Measurements from ENCODE around the gene IL27RA.

Gene IL27RA

GRCh38 chr19:14097532-14098151 lies 66.1 kb downstream of the IL27RA start:
- no peak overlapping the region for H3K4me2 ChIP-seq (ENCODE audit: low read length)
- no peak overlapping the region for H3K9ac ChIP-seq (ENCODE audit: low read depth, low read length)
- H3K4me3 ChIP-seq (ENCODE audit: low read length): no peak overlapping the region
- no peaks in the 10 kb centered on the region for H3K27me3 ChIP-seq (ENCODE audit: control insufficient read depth, insufficient read depth, low read length)
- no peaks in the 10 kb centered on the region for H3K4me1 ChIP-seq (ENCODE audit: control insufficient read depth, insufficient read depth, low read length)
- H3K36me3 ChIP-seq (ENCODE audit: insufficient read depth, low read length): peaks cover 42% of the 10 kb centered on the region
- H3K9me3 ChIP-seq (replicated peaks; ENCODE audit: low read length): peaks cover 9% of the 10 kb centered on the region

DNA sequence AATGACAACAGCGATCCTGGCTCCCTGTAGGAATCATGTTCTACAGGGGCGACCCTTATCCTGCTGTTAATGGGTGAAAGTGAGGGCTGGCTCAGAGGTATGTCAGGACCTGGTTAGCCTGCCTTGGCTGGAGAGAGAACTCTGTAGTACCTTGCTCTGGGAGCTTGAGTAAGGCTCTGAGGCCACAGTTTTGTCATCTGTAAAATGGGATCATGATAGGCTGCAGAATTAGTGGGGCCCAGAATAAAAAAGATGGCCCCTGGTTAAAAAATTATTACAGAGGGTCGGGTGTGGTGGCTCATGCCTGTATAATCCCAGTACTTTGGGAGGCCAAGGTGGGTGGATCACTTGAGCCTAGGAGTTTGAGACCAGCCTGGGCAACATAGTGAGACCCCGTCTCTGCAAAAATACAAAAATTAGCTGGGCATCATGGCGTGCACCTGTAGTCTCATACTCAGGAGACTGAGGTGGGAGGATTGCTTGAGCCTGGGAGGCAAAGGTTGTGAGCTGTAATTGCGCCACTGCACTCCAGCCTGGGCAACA lies 69.5 kb downstream of the IL27RA start:
- Histone ChIP-seq H3K9ac (ENCODE audit: low read depth, low read length) (no peak overlapping the region), H3K4me2 (ENCODE audit: low read length) (no peak overlapping the region), H3K4me3 (ENCODE audit: low read length) (no peak overlapping the region), H3K36me3 (ENCODE audit: insufficient read depth, low read length) (peaks cover 47% of the 10 kb centered on the region), H3K9me3 (replicated peaks; ENCODE audit: low read length) (no peaks in the 10 kb centered on the region), H3K27me3 (ENCODE audit: control insufficient read depth, insufficient read depth, low read length) (no peaks in the 10 kb centered on the region), H3K4me1 (ENCODE audit: control insufficient read depth, insufficient read depth, low read length) (no peaks in the 10 kb centered on the region)

GRCh38 chr19:14102102-14102696 lies 70.6 kb downstream of the IL27RA start:
- Histone ChIP-seq H3K9ac (ENCODE audit: low read depth, low read length) (no peak overlapping the region), H3K4me3 (ENCODE audit: low read length) (no peak overlapping the region), H3K4me1 (ENCODE audit: control insufficient read depth, insufficient read depth, low read length) (peaks cover under 1% of the 10 kb centered on the region), H3K36me3 (ENCODE audit: insufficient read depth, low read length) (peaks cover 37% of the 10 kb centered on the region), H3K27me3 (ENCODE audit: control insufficient read depth, insufficient read depth, low read length) (no peaks in the 10 kb centered on the region), H3K4me2 (ENCODE audit: low read length) (no peak overlapping the region), H3K9me3 (replicated peaks; ENCODE audit: low read length) (no peaks in the 10 kb centered on the region)

DNA sequence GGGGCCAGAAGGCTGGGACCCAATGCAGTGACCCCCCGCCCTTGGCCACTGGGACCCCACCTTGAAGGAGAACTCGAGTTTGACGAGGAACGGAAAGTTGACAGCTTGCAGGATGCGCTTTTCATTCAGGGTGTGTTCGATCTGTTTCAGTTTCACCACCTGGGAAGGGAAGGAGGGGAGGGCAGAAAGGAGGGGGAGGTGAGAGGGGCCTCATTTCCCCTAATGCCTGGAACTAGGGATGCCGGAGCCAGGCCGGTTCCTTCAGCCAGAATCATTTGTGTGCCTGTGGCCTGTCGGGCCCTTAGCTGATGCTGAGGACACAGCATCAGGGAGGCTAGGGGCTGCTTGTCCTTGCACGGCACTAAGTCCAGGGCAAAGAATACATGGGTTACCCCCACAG lies 71.2 kb downstream of the IL27RA start:
- Histone ChIP-seq H3K27me3 (ENCODE audit: control insufficient read depth, insufficient read depth, low read length) (no peaks in the 10 kb centered on the region), H3K4me2 (ENCODE audit: low read length) (no peak overlapping the region), H3K9me3 (replicated peaks; ENCODE audit: low read length) (no peaks in the 10 kb centered on the region), H3K4me3 (ENCODE audit: low read length) (no peak overlapping the region), H3K36me3 (ENCODE audit: insufficient read depth, low read length) (peaks cover 31% of the 10 kb centered on the region), H3K9ac (ENCODE audit: low read depth, low read length) (no peak overlapping the region), H3K4me1 (ENCODE audit: control insufficient read depth, insufficient read depth, low read length) (peaks cover 6% of the 10 kb centered on the region)

Measured in skeletal muscle satellite cell (primary cell).